ENCODE results near the gene TMEM163.

Gene TMEM163

DNA sequence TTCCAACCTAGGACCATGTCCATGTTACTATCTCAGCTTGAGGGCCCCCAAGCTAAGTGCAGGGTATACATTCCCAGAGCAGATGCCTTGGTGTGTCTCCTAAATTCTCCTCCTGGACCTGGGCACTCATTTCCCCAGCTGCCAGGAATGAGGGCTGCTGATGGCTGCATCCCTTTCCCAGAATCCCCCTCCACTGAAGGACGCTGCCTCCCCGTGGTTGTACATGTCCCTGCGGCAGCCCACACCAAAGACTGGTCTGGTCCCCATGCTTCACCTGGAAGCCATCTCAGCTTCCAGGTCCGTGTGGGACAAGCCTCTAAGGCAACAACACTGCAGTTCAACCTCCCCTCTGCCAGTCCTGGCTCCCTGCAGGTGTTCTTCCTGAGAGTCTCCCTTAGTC is 14.6 kb downstream of the TMEM163 start:
- H3K27ac ChIP-seq, result no peak overlapping the region
- TF ChIP-seq CTCF (conservative IDR thresholded peaks at IDR 0.05), result no peak

- no peak for TF ChIP-seq CTCF (conservative IDR thresholded peaks at IDR 0.05)
- H3K27ac ChIP-seq, result no peak overlapping the region
Measured at GRCh38 chr2:134703426-134703825, 15.4 kb downstream of the TMEM163 start.

GRCh38 chr2:134700730-134701129 is 18.1 kb downstream of the TMEM163 start:
- TF ChIP-seq CTCF (conservative IDR thresholded peaks at IDR 0.05), result no peak
- H3K27ac ChIP-seq, result no peak overlapping the region

GRCh38 chr2:134694411-134694810 is 24.4 kb downstream of the TMEM163 start:
- no peak for TF ChIP-seq CTCF (conservative IDR thresholded peaks at IDR 0.05)
- H3K27ac ChIP-seq, result no peak overlapping the region

DNA sequence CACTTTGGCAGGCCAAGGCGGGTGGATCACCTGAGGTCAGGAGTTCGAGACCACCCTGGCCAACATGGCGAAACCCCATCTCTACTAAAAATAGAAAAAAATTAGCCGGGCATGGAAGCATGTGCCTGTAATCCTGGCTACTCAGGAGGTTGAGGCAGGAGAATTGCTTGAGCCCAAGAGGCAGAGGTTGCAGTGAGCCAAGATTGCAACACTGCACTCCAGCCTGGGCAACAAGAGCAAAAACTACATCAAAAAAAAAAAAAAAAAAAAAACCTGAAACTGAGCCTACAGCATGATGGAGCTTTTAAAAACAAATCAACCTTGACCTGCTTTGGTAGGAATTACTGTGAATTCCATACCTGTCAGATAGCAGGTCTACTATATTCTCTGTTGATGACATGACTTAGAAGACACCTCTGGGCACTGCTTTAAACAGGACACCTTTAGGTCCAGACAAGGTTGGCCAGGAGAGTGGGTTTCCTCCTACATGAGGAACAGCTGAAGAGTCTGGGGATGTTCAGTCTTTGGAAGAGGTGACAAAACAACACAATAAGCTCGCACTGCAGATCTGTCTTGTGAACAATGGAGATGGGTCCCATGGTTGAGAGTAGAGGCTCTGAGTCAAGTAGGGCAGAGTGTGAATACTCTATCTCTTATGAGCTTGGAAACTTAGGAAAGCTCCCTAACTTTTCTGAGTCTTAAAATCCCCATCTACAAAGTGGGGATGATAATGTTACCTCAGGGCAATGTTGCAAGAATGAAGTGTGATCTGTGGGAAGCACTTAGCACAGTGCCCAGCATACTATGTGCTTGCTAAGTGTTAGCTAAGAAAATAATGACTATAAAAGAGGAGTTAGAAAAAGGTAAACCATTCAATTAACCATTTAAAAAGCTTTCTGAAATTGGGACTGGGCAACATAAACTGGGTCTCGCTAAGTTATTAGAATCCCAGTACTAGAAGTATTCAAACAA is 25.2 kb downstream of the TMEM163 start:
- H3K27ac ChIP-seq, result no peak overlapping the region
- TF ChIP-seq CTCF (conservative IDR thresholded peaks at IDR 0.05), result no peak

DNA sequence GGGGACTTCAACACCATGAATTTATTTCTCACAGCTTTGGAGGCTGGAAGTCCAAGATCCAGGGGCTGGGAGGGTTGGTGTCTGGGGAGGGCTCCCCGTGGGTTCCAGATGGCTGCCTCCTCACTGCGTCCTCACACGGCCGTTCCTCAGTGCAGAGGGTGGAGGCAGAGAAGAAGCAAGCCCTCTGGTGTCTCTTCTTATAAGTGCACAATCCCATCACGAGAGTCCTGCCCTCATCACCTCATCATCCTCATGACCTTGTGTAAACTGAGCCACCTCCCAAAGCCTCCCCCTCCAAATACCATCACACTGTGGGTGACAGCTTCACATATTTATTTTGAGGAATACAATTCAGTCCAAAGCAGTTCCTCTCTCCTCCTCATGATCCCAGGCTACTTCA is 26.3 kb downstream of the TMEM163 start:
- no peak overlapping the region for H3K27ac ChIP-seq
- no peak for TF ChIP-seq CTCF (conservative IDR thresholded peaks at IDR 0.05)

GRCh38 chr2:134690629-134691215 is 28.1 kb downstream of the TMEM163 start:
- no peak for TF ChIP-seq CTCF (conservative IDR thresholded peaks at IDR 0.05)
- no peak overlapping the region for H3K27ac ChIP-seq
